ENCODE measurements around the gene UBAC2. TPM values are rescaled to one million over a fixed set of nuclear protein-coding genes. Genes with fewer than 3 reads are reported as not detected.

The UBAC2 gene
- total RNA-seq, 1 donor from 2014 or later = 44.3 TPM

DNA sequence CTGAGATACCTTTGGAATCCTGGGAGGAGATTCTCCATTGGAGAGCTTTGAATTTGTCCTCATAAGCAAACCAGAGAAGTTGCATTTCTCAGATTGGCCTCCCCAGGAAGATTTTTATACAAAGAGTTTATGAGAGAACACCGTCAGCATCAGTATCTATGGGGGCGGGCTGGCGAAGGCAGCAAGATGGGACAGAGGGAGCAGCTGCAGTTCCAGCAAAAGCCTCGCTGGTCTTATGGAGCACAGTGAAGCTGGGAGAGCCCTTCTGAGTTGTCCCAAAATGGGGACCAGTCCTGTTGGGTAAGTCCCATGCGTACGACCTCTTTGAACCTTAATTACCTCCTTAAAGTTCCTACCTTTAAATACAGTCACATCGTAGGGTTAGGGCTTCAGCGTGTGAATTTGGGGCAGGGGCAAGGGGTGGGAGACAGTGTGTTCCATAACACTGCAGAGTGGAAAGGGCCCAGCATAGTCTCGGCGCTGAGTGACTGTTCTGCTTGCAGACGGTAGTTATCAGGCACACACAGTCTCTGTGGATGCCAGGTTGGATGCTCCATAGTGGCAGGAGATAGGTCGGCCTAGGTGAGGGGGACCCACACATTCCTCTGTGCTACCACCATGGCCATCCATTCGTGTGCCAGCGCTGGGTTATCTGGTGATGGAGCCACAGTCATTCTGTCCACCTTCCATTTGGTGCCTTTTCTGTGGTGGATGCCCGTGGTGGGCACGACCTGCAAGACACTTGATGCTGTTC, 141.5 kb downstream of the UBAC2 start:
- Histone ChIP-seq H3K36me3 (peaks cover 63% of the 10 kb centered on the region), H3K9me3 (replicated peaks) (no peaks in the 10 kb centered on the region), H3K4me1 (peaks cover 11% of the 10 kb centered on the region), H3K27me3 (ENCODE audit: low read depth) (no peaks in the 10 kb centered on the region), H3K27ac (replicated peaks) (no peak overlapping the region), H3K4me3 (no peak overlapping the region)
- no peak for TF ChIP-seq CTCF (IDR thresholded peaks at IDR 0.05; ENCODE audit: borderline replicate concordance)
- DNase-seq = no peak
- intact Hi-C loops (cut with micrococcal nuclease) = no loop called here

DNA sequence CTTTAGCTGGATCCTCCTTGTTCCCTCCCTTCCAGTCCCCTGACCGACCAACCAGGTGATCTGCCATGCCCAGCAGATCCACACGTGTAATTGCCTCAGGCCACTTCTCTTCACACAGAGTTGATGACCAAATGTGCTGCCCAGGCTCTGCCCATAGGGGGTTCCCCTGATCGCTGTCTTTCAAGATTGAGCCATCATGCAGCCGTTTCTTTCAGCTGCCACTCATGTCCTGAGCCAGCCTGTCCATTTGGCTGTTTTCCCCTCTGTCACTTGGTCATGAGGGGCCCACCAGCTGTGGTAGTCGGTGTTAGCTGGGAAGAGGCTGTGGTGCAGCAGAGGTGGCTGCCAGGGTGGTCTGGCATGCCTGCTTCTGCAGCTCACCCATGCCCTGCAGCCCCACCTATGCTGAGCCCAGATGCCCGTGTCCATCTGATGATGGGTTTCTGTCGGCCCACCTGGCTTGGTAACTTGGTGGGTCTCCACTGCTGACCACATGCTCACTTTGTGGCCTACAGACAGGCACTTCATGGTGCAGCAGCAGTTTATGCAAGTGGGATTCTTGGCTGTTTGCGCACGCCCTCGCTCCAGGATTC, 142.2 kb downstream of the UBAC2 start:
- TF ChIP-seq CTCF (IDR thresholded peaks at IDR 0.05; ENCODE audit: borderline replicate concordance) = no peak
- DNase-seq = no peak
- Histone ChIP-seq H3K27ac (replicated peaks) (no peak overlapping the region), H3K36me3 (peaks cover 70% of the 10 kb centered on the region), H3K27me3 (ENCODE audit: low read depth) (no peaks in the 10 kb centered on the region), H3K4me3 (no peak overlapping the region), H3K9me3 (replicated peaks) (no peaks in the 10 kb centered on the region), H3K4me1 (peaks cover 11% of the 10 kb centered on the region)
- intact Hi-C loops (cut with micrococcal nuclease) = no loop called here

- Histone ChIP-seq H3K36me3 (peaks cover 89% of the 10 kb centered on the region), H3K9me3 (replicated peaks) (no peaks in the 10 kb centered on the region), H3K27me3 (ENCODE audit: low read depth) (no peaks in the 10 kb centered on the region), H3K27ac (replicated peaks) (no peak overlapping the region), H3K4me3 (no peak overlapping the region), H3K4me1 (no peaks in the 10 kb centered on the region)
- no peak for DNase-seq
- no peak for TF ChIP-seq CTCF (IDR thresholded peaks at IDR 0.05; ENCODE audit: borderline replicate concordance)
- intact Hi-C loops (cut with micrococcal nuclease) = no loop called here
Measured at GRCh38 chr13:99344610-99345208, 144.1 kb downstream of the UBAC2 start.

DNA sequence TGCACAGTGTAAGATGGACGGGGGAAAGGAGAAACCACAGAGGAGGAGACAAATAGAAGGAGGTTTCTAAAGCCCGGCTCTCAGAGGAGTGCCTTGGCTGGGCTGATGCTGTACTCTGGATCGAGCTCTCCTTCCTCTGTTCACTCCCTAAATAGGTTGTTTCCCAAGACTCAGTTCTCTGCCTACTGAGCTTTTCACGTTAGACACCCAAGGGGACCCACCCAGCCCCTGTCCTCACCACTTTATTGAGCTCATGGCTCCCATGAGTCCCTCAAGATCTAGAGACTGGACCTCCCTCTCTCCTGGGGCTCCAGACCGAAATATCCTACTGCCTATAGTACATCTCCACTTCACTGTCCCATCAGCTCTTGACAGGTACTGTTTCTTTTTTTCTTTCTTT, 144.7 kb downstream of the UBAC2 start:
- Histone ChIP-seq H3K9me3 (replicated peaks) (no peaks in the 10 kb centered on the region), H3K27me3 (ENCODE audit: low read depth) (no peaks in the 10 kb centered on the region), H3K36me3 (peaks cover 85% of the 10 kb centered on the region), H3K4me1 (no peaks in the 10 kb centered on the region), H3K4me3 (no peak overlapping the region), H3K27ac (replicated peaks) (no peak overlapping the region)
- intact Hi-C loops (cut with micrococcal nuclease) = no loop called here
- no peak for DNase-seq
- TF ChIP-seq CTCF (IDR thresholded peaks at IDR 0.05; ENCODE audit: borderline replicate concordance) = no peak

GRCh38 chr13:99346335-99347042, 145.8 kb downstream of the UBAC2 start:
- no peak for TF ChIP-seq CTCF (IDR thresholded peaks at IDR 0.05; ENCODE audit: borderline replicate concordance)
- H3K27me3 ChIP-seq (ENCODE audit: low read depth) = no peaks in the 10 kb centered on the region
- H3K36me3 ChIP-seq = peaks cover 80% of the 10 kb centered on the region
- no peak overlapping the region for H3K27ac ChIP-seq (replicated peaks)
- intact Hi-C loops (cut with micrococcal nuclease) = no loop called here
- H3K4me3 ChIP-seq = no peak overlapping the region
- no peaks in the 10 kb centered on the region for H3K4me1 ChIP-seq
- DNase-seq = no peak
- no peaks in the 10 kb centered on the region for H3K9me3 ChIP-seq (replicated peaks)

Data from left ventricle myocardium inferior (tissue), 1 donor.